Panc1 (cell line): Measurements from ENCODE around the gene LZTS2. TPM values are rescaled to one million over a fixed set of nuclear protein-coding genes. Genes with fewer than 3 reads are reported as not detected.

Experiments
- ATAC-seq: fragments of 200-7000 bp; cut with Tn5 transposase; 2 replicates; pipeline ENCODE4 v1.9.1; 2020; ENCODE audit warnings: mild to moderate bottlenecking, moderate library complexity
- BruUV-seq: library from RNA; stranded (reverse); fragments of 400-500 nt; replicated peaks from 2 replicates; lab custom pipeline; 2021; lab: Mats Ljungman, UMichigan
- CTCF ChIA-PET: fragments of 300-600 bp; sonication (Branson Sonifier 250); formaldehyde crosslinking; loops from one replicate; lab custom pipeline; 2022; ENCODE audit warnings: antibody characterized with exemption; lab: Charles Lee
- POLR2A ChIA-PET: fragments of 300-600 bp; sonication (Branson Sonifier 250); formaldehyde crosslinking; loops from one replicate; lab custom pipeline; 2022; ENCODE audit warnings: antibody characterized with exemption; lab: Charles Lee
- DNase-seq: peaks from one replicate; pipeline ENCODE4 v3.0.0-alpha.2; 2010; ENCODE audit warnings: low read depth, low spot score
- H3K27ac ChIP-seq: 2 replicates; pipeline ENCODE4 v1.5.1; 2011; ENCODE audit warnings: mild to moderate bottlenecking, low read length, inconsistent platforms
- H3K27me3 ChIP-seq: fragments of 200-500 bp; sonication (Bioruptor generic); 2 replicates; pipeline ENCODE4 v1.6.0; 2014; ENCODE audit warnings: low read length, inconsistent platforms; ENCODE audit not compliant: control insufficient read depth, insufficient read depth
- H3K36me3 ChIP-seq: fragments of 200-500 bp; sonication (Bioruptor generic); 2 replicates; pipeline ENCODE4 v1.5.1; 2014; ENCODE audit warnings: inconsistent platforms, mild to moderate bottlenecking, low read length, moderate library complexity; ENCODE audit not compliant: control insufficient read depth, insufficient read depth
- H3K4me1 ChIP-seq: 2 replicates; pipeline ENCODE4 v1.5.1; 2011; ENCODE audit warnings: inconsistent platforms, mild to moderate bottlenecking, low read length, moderate library complexity; ENCODE audit not compliant: control insufficient read depth, insufficient read depth
- H3K4me3 ChIP-seq, 2 experiments: 2 replicates each; pipeline ENCODE4 v1.5.1; 2011 to 2012; ENCODE audit warnings: low read depth in 2 of 2, low read length in 2 of 2, mild to moderate bottlenecking in 2 of 2, inconsistent platforms in 1 of 2, moderate library complexity in 1 of 2
- H3K9me3 ChIP-seq: fragments of 200-500 bp; sonication (Bioruptor generic); 2 replicates; pipeline ENCODE4 v1.5.1; 2014; ENCODE audit warnings: low read depth, mild to moderate bottlenecking, inconsistent platforms, low read length, moderate library complexity; ENCODE audit not compliant: control insufficient read depth, insufficient read depth
- CTCF ChIP-seq: fragments of 450-650 bp; IDR thresholded peaks from 2 replicates; pipeline ENCODE4 v1.5.1; 2017; ENCODE audit warnings: mild to moderate bottlenecking
- POLR2AphosphoS5 ChIP-seq: IDR thresholded peaks from 2 replicates; pipeline ENCODE4 v1.6.1; 2012; ENCODE audit warnings: mild to moderate bottlenecking, low read depth, low read length, moderate library complexity
- SIN3A ChIP-seq: IDR thresholded peaks from 2 replicates; pipeline ENCODE4 v1.6.1; 2012; ENCODE audit warnings: low read depth, mild to moderate bottlenecking, low read length, moderate library complexity, borderline replicate concordance; ENCODE audit not compliant: insufficient read depth
- TCF7L2 ChIP-seq: IDR thresholded peaks from 2 replicates; pipeline ENCODE4 v1.6.1; 2011; ENCODE audit warnings: mild to moderate bottlenecking, low read depth, low read length, inconsistent platforms
- in situ Hi-C: cut with HindIII; loops from 2 replicates; pipeline ENCODE4 v1.10.0; 2016; ENCODE audit warnings: low sequenced_read_pairs, low pct_unique_long_range_greater_than_20kb
- intact Hi-C: fragments of 100-400 bp; cut with micrococcal nuclease; formaldehyde crosslinking; loops from one replicate; pipeline ENCODE4 v1.10.0; 2022; ENCODE audit not compliant: unreplicated experiment
- total RNA-seq: library from RNA; stranded (reverse); gene quantifications from one replicate; pipeline ENCODE4 v1.2.1, GENCODE V29; 2021; ENCODE audit not compliant: unreplicated experiment
- TF ChIP-seq, protein P1 (sequence below), 2 experiments: IDR thresholded peaks; 2 replicates each; pipeline ENCODE4 v1.6.1; 2011 to 2012; ENCODE audit warnings: low read depth in 2 of 2, control low read depth in 1 of 2, low read length in 1 of 2, mild to moderate bottlenecking in 1 of 2, moderate library complexity in 1 of 2; ENCODE audit not compliant: insufficient read depth in 1 of 2

LZTS2 gene
- total RNA-seq, 1 experiment from 2014 or later: 65.5 TPM

GRCh38 chr10:101050208-101051069 lies 50.8 kb downstream of the LZTS2 start:
- no peaks in the 10 kb centered on the region for H3K36me3 ChIP-seq
- no peaks in the 10 kb centered on the region for H3K9me3 ChIP-seq
- ChIA-PET POLR2A (interaction anchor here (0.6 to 0.7 kb wide), 2 partner anchors 30 to 53 kb away, joined by 3 to 8 read pairs; no protein-coding TSS in a partner anchor), CTCF (interaction anchor here (0.6 to 3.9 kb wide), 16 partner anchors 8 to 91 kb away, joined by 3 to 49 read pairs (median 4); partner anchors contain the start of gene KAZALD1)
- H3K27ac ChIP-seq: peak overlapping the region; percentile 64; the same call in 1 of the 2 replicates
- no peak for TF ChIP-seq SIN3A
- peak; percentile 99 for TF ChIP-seq CTCF
- H3K4me1 ChIP-seq: peaks cover 24% of the 10 kb centered on the region
- no peak for DNase-seq
- in situ Hi-C loops: no loop called here
- H3K4me3 ChIP-seq: peak overlapping the region; percentile 27 to 57
- BruUV-seq: no TSS peak
- intact Hi-C loops: no loop called here
- no peaks in the 10 kb centered on the region for H3K27me3 ChIP-seq
- peak; percentile 87 for ATAC-seq

DNA sequence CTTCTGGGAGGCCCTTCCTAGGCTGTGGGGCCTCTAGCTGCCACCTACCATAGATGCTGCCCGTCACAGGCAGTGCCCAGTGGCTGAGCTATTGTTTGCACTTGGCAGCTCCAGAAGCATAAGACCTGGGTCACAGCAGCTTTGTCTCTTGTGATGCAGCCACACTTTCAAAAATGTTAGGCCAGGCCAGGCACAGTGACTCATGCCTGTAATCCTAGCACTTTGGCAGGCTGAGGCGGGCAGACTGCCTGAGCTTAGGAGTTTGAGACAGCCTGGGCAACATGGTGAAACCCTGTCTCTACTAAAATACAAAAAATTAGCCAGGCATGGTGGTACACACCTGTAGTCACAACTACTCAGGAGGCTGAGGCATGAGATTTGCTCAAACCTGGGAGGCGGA lies 52.7 kb downstream of the LZTS2 start:
- H3K9me3 ChIP-seq: no peaks in the 10 kb centered on the region
- in situ Hi-C loops: no loop called here
- no peaks in the 10 kb centered on the region for H3K27me3 ChIP-seq
- no TSS peak for BruUV-seq
- DNase-seq (no peak), ATAC-seq (peak; percentile 56)
- H3K4me1 ChIP-seq: peaks cover 20% of the 10 kb centered on the region
- peak overlapping the region; percentile 15; the same call in 1 of the 2 replicates for H3K27ac ChIP-seq
- ChIA-PET CTCF (interaction anchor here (1.2 to 3.9 kb wide), 5 partner anchors 8 to 90 kb away, joined by 5 to 49 read pairs (median 14); partner anchors contain the start of gene TLX1), POLR2A (interaction anchor here (0.8 to 1.7 kb wide), 3 partner anchors 9 to 10 kb away, joined by 3 to 5 read pairs (median 5); partner anchors contain the start of gene KAZALD1)
- H3K4me3 ChIP-seq: no peak overlapping the region
- intact Hi-C loops: no loop called here
- no peaks in the 10 kb centered on the region for H3K36me3 ChIP-seq
- TF ChIP-seq SIN3A (no peak), CTCF (no peak), TCF7L2 (no peak), POLR2AphosphoS5 (no peak)
- TF ChIP-seq, protein P1, sequence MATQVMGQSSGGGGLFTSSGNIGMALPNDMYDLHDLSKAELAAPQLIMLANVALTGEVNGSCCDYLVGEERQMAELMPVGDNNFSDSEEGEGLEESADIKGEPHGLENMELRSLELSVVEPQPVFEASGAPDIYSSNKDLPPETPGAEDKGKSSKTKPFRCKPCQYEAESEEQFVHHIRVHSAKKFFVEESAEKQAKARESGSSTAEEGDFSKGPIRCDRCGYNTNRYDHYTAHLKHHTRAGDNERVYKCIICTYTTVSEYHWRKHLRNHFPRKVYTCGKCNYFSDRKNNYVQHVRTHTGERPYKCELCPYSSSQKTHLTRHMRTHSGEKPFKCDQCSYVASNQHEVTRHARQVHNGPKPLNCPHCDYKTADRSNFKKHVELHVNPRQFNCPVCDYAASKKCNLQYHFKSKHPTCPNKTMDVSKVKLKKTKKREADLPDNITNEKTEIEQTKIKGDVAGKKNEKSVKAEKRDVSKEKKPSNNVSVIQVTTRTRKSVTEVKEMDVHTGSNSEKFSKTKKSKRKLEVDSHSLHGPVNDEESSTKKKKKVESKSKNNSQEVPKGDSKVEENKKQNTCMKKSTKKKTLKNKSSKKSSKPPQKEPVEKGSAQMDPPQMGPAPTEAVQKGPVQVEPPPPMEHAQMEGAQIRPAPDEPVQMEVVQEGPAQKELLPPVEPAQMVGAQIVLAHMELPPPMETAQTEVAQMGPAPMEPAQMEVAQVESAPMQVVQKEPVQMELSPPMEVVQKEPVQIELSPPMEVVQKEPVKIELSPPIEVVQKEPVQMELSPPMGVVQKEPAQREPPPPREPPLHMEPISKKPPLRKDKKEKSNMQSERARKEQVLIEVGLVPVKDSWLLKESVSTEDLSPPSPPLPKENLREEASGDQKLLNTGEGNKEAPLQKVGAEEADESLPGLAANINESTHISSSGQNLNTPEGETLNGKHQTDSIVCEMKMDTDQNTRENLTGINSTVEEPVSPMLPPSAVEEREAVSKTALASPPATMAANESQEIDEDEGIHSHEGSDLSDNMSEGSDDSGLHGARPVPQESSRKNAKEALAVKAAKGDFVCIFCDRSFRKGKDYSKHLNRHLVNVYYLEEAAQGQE (IDR thresholded peaks at IDR 0.05; ENCODE audit: insufficient read depth in 1 of 2, low read depth in 2 of 2, low read length in 1 of 2): no peak
